HG03103 (cell line): ENCODE data around the gene TEX54.
"Not testable (repeated sequence)": the region's sequence is repeated elsewhere in the genome, so short reads cannot be mapped to it uniquely, and the experiment has no call there.

ENCODE experiments used
- ATAC-seq: cut with Tn5 transposase; IDR thresholded peaks from one replicate; pipeline ENCODE4 v1.9.1; 2021; ENCODE audit warnings: low read depth; ENCODE audit not compliant: unreplicated experiment

Gene TEX54

DNA sequence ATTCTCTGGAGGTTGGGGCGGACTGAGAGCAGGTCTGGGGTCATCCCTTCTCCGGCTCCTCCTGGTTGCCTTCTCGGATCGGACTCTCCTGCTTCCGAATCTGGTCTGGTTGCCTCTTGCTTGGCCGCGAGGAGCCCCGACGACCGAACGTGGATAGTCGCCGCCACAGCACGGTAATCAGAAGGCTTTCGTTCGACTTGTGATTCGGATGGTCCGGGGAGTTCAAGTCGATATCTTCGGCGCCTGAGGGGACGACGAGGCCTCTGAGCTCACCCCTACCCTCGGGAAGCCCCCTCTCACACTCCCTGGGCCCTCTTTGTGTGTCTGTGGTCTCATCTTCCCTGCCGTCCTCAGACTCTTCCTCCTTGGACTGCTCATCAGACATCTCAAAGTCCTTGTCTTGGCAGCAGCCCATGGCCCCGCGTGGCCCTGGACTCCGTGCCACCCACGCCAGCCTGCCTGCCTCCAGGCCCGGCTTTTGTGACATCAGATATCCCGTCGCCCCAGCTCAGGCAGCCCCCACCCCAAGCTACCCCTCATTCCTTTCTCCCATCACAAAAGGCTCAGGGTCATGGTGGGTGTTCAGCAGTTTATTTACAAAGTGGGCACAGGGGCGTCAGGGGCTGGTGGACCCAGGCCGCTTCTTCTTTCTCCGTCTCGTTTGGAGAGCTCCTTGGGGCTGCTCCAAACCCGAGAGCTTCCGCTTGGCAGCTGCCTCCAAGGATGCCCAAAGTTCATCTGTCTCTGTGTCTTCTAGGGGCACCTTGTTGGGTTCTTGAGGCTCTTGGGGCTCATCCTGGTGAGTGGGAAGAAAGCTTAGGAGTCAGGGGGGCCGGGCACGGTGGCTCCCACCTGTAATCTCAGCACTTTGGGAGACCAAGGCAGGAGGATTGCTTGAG lies at the start of gene TEX54:
TSS of gene TEX54 (minus strand) at position 506 of the 899 bp plus-strand sequence.
- no peak for ATAC-seq

DNA sequence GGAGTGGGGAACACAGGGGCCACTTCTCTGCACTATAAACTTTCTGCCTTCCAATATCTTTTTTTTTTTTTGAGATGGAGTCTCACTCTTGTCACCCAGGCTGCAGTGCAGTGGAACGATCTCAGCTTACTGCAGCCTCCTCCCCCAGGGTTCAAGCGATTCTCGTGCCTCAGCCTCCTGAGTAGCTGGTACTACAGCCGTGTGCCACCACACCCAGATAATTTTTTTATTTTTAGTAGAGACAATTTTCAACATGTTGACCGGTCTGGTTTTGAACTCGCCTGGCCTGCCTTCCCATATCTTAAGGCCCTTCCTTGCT lies 49.7 kb upstream of the TEX54 start:
- ATAC-seq, result no peak

DNA sequence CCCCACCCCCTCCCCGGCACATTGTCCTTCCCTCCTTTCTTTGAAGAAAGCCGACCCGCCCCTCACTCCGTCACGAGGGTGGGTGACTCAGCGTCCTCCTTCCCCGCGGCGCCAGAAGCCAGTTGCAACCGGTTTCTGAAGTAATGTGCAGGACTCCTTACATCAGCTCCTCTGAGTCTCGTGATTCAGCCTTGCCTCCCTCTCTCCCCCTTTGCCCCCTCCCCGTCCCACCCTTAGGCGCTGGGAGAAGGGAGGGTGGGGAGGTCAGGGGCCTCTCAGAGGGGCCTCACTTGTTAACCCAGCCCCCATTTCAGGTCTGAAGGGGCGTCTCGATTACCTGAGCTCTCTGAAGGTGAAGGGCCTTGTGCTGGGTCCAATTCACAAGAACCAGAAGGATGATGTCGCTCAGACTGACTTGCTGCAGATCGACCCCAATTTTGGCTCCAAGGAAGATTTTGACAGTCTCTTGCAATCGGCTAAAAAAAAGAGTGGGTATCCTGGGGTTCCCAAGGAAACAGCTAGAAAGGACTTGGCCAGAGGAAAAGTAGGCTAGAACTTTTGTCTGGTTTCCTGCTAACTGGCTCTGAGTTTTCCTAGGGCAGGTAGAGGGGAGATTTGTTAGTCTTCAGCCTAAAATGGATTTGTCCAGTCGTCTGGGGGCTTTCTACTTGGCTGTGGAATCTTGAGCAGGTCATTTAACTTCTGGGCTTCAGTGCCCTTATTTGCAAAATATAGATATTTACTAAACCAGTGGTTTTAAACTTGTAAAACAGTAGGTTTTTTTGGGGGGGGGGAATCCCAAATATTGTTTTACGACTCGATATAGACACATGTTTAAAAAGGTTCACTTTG lies 49.2 kb upstream of the TEX54 start:
- ATAC-seq, result peak; percentile 29

DNA sequence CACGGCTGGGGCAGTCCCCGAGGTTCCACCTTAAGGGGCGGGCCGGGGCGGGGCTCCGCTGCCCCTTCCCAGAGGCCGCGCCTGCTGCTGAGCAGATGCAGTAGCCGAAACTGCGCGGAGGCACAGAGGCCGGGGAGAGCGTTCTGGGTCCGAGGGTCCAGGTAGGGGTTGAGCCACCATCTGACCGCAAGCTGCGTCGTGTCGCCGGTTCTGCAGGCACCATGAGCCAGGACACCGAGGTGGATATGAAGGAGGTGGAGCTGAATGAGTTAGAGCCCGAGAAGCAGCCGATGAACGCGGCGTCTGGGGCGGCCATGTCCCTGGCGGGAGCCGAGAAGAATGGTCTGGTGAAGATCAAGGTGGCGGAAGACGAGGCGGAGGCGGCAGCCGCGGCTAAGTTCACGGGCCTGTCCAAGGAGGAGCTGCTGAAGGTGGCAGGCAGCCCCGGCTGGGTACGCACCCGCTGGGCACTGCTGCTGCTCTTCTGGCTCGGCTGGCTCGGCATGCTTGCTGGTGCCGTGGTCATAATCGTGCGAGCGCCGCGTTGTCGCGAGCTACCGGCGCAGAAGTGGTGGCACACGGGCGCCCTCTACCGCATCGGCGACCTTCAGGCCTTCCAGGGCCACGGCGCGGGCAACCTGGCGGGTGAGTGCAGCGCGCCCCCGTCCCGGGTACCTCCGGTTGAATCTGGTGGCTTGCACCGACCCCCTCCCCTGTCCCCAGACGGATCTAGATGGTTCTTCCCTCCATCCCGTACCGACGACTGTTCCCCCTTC lies 48.4 kb upstream of the TEX54 start, which contains the start of gene SLC3A2:
TSS of gene SLC3A2 (plus strand) at position 94 of the 776 bp plus-strand sequence. CDS start at position 222, 128 bp downstream.
- peak; percentile 59 for ATAC-seq

DNA sequence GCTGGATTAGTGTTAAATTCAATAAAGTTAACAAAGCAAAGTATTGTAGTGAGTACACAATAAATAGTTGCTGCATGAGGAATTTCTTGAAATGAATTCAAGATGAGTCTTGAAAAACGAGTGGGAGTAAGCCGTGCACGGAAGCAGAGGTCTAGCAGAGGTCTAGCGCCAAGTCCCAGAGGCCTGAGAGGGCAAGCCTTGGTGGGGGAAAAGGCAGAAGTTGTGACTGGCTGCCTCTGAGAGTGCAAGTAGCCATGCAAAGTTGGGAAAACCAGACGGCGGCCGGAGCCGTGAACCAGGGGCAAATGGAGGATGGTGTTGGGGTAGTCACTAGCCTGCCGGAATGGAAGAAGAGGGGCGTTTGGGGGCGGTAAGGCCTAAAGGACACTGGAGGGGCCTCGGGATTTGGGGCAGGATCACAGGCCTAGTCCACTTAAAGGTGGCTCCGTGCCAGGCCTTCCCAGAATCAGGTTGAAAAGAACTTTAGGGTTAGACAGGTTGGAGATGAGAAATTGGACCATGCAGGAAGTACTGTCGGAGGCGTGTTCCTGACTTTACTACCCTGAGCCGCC lies 47.7 kb upstream of the TEX54 start:
- peak; percentile 23 for ATAC-seq

DNA sequence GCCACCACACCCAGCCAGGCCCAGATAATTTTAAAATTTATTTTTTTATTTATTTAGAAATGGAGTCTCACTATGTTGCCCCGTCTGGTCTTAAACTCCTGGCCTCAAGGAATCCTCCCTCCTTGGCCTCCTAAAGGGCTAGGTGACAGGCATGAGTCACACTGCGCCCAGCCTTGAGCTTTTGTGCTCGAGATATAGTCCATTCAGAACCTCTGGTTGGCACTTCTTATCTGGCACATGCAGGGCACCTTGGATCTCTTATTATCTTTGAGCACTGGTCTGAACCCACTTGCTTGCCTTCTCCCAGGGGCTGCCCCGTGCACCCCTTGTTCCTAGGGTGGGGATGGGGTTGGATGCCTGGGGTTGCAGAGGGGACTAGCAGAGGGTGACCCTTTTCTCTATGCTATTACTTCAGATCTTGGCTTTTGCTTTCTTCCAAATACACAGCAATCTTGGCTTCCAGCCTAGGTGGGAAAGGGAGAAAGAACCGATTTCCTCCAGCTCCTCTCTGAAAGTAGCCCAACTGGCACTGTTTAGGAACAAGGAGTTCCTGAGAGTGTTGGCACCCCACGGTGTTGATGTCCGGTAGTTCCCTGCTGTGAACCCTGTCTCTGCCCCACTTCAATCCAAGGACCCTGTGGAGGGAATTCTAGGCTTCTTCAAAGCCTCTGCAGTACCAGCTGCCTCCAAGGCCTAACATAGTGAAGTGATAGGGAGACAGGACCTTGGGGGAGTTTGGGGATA lies 46.8 kb upstream of the TEX54 start:
- no peak for ATAC-seq

DNA sequence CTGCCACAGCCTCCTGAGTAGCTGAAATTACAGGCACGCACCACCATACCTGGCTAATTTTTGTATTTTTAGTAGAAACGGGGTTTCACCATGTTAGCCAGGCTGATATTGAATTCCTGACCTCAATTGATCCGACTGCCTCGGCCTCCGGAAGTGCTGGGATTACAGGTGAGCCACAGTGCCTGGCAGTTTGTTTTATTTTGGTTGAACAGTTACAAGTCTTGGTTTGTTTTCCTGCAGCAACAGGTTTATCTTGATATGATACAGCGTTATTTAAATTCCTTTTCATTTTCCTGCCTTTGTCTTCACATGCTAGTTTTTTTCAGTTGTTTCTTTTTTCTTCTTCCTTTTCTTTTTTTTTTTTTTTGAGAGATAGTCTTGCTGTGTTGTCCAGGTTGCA lies 44.1 kb upstream of the TEX54 start:
- no peak for ATAC-seq

DNA sequence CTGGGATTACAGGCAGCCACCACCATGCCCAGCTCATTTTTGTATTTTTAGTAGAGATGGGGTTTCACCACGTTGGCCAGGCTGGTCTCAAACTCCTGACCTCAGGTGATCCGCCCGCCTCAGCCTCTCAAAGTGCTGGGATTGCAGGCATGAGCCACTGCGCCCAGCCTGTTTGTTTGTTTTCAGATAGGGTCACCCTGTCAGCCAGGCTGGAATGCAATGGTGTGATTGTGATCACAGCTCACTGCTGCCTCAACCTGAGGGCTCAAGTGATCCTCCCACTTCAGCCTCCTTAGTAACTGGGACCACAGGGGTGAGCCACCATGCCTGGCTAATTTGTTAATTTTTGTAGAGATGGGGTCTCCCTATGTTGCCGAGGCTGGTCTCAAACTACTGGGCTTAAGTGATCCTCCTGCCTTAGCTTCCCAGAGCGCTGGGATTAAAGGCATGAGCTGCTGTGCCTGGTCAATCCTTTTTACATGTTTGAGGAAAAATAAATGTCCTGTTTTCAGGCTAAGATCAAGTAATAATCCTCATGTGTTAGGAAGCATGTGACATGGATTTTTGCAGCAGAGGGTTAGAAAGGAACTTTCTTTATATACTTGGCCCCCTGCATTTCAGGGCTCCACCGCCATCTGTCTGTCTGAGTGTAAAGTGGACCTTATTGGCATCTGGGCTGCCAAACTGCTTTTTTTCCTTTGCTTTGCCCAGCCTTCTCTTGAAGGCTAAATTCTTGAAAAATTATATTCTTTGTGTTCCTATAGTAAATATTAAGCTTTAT lies 43.2 kb upstream of the TEX54 start:
- no peak for ATAC-seq

DNA sequence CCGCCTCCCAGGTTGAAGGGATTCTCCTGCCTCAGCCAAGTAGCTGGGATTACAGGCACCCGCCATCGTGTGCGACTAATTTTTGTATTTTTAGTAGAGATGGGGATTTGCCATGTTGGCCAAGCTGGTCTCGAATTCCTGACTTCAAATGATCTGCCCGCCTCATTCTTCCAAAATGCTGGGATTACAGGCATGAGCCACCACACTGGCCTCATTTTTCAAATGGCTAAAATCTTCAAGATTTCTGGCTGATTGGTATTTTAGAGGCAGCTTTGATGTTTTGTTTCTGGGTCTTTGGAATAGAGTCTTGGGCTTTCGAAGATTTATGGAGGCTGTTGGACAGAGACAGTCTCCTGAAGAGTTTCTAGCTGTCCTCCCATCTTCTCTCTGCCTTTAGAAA lies 42.2 kb upstream of the TEX54 start:
- ATAC-seq, result no peak

DNA sequence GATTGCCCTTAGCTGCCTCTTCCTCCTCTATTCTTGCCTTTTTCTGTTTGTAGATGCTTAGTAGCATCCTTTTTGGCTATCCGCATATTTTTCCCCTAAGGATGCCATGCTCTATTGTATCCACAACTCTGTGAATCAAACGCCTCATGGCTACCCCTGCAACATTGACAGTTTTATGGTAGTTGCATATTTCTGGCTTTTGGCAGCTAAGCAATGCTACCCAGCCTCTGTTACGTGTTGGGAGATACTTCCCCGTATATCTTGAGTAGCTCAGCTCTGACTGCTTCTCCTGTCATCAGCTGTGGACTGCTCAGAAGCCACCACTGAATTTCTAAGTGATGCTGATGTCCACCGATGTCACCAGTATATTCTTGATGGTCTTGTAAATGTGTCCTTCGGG lies 33.0 kb upstream of the TEX54 start:
- no peak for ATAC-seq

DNA sequence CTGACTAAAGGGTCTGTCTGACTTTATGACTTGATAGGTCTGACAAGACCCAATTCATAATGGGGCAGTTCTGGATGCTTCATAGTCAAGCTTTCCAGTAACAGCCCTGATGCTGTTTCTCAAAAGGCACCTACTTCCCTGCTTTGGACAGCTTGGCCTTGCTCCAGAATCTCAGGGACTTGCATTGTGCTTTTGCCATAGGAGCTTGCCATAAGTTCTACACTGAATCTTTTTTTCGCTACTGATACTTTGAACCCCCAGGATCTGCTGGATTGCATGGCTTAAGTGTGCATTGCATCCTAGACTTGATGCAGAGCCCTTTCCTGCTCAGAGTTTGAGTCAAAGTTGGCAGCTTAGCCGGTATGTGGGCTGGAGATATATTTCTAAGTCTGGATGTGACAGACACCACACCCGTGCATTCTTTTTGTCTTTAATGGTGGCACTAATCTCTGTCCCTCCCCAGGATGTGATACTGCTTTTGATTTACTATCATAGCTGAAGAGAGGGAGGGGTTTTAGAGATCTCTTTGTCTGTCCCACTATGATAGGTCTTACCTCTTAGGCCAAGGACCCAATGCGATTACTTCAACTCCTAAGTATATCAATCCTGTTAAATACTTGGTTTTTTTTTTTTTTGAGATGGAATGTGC lies 31.2 kb upstream of the TEX54 start:
- no peak for ATAC-seq

DNA sequence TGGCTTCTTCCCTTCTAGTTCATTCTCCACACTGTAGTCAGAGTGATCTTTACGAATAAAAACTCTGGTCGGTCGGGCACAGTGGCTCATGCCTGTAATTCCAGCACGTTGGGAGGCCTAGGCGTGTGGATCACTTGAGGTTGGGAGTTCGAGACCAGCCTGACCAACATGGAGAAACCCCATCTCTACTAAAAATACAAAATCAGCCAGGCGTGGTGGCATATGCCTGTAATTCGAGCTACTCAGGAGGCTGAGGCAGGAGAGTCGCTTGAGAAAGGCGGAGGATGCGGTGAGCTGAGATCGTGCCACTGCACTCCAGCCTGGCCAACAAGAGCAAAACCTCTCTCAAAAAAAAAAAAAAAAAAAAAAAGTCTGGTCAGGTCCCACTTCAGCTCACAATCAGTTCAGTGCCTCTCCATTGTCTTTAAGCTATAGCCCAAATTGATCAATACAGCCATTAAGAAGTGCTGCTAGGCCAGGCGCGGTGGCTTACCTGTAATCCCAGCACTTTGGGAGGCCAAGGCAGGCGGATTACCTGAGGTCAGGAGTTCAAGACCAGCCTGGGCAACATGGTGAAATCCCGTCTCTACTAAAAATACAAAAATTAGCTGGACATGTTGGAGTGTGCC lies 29.0 kb upstream of the TEX54 start:
- not testable (repeated sequence) for ATAC-seq

DNA sequence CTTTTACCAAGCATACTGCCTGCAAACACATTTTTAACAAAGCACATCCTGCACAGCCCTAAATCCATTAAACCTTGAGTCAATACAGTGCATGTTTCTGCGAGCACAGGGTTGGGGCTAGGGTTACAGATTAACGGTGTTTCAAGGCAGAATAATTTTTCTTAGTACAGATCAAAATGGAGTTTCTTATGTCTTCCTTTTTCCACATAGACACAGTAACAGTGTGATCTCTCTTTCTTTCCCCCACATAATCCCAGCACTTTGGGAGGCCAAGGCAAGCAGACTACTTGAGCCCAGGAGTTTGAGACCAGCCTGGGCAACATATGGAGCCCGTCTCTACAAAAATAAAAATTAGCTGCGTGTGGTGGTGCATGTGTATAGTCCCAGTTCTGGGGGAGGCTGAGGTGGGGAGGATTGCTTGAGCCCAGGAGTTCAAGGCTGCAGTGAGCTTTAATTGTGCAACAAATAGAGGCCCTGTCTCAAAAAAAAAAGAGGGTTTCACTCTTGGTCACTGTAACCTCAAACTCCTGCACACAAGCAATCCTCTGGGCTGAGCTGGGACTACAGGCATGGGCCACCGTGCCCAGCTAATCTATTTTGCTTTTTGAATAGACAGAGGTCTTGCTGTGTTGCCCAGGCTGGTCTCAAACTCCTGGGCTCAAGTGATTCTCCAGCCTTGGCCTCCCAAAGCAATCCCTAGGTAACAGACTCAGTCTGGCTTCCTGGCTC lies 28.4 kb upstream of the TEX54 start:
- no peak for ATAC-seq

DNA sequence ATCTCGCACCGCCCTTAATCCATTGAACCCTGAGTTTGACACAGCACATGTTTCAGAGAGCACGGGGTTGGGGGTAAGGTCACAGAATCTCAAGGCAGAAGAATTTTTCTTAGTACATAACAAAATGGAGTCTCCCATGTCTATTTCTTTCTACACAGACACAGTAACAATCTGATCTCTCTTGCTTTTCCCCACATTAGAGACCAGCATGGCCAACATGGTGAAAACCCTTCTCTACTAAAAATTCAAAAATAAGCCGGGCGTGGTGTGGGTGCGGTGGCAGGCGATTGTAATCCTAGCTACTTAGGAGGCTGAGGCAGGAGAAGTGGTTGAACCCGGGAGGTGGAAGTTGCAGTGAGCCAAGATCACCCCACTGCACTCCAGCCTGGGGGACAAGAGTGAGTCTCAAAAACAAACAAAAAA lies 26.7 kb upstream of the TEX54 start:
- ATAC-seq, result not testable (repeated sequence)

DNA sequence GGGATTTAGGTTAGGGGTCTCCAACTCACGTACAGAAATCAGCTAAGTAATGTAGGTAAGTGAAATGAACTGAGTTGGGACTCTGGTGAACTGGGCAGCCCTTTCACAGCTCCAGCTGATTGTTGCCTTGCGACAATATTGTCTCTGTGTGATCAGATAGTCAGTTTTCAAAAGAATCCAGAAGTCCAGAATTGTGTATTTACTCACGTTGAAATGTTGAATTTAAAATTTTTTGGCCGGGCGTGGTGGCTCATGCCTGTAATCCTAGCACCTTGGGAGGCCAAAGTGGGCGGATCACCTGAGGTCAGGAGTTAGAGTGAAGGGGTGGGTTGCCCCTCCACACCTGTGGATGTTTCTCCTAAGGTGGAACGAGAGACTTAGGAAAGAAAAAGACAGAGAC lies 25.6 kb upstream of the TEX54 start:
- no peak for ATAC-seq

DNA sequence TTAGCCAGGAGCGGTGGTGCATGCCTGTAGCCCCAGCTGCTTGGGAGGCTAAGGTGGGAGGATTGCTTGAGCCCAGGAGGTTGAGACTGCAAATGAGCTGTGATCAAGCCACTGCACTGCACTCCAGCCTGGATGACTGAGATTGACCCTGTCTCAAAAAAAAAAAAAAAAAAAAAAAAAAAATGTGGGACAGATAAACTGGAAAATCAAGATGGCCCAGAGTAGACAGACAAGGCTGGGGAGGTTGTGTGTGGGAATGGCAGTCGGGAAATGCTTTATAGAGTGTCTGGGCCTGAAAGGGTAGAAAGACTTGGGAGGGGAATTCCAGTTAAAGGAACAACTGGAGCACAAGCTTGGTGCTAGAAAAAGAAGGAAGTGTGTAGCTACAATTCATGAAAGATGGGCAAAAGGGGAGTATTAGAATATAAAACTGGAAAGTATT lies 24.9 kb upstream of the TEX54 start:
- no peak for ATAC-seq

DNA sequence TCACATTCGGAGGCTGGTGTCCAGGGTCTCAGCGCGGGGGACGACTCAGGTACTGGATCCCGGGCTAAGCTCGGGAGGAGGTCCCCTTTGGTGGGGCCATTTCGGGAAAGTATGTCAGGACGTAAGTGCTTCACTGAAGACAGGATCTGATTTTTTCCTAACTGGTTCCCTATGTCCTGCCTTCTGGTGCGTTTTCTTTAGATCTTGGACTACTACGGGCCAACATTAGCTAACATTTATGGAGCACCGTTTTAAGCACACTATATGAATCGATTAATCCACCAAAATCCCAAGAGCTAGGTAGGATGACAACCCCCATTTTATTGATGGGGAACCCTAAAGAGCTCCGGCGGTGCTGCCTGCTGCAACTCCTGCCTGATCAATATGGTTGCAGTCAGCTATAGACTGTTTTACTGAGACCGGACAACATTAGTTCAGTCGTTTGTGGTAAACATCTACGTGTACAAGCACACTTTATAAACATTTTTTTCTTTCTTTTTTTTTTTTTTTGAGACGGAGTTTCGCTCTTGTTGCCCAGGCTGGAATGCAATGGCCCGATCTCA lies 23.8 kb upstream of the TEX54 start:
- ATAC-seq, result no peak
